ENCODE data around the gene FGFBP2. TPM values are rescaled to one million over a fixed set of nuclear protein-coding genes. Genes with fewer than 3 reads are reported as not detected.

Gene FGFBP2
- polyA plus RNA-seq, 3 donors = 0.61 to 1.1 TPM; not detected in 1

DNA sequence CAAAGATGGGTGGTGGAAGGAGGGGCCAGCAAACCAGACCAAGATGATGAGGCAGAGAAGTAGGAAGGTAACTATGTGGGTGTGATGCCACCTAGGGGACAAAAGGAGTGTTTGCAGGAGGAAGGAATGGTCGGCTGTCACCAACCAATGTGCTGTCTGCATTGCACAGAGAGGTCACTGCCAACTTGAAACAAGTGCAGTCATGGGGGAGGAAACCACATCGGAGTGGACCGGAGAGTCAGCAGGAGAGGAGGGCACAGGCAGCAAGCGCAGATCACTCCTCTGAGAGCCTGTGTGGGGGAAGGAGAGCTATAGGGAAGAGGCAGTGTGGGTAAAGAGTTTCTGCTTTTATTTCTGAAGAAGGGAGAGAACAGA lies 38.5 kb upstream of the FGFBP2 start:
- peak; percentile 73 to 82 (median 75) for DNase-seq
- Histone ChIP-seq H4K20me1 (ENCODE audit: insufficient read depth, low read length) (no peaks in the 10 kb centered on the region), H3K4me1 (ENCODE audit: control insufficient read depth in 1 of 2, insufficient read depth in 2 of 2, low read length in 2 of 2) (peaks cover 0 to 6% of the 10 kb centered on the region in 2 donors), H3K27me3 (ENCODE audit: control insufficient read depth in 2 of 2, insufficient read depth in 2 of 2, low read length in 2 of 2) (no peaks in the 10 kb centered on the region), H3K36me3 (replicated peaks in 1 of 2; ENCODE audit: control insufficient read depth in 1 of 2, insufficient read depth in 2 of 2, low read length in 2 of 2) (no peaks in the 10 kb centered on the region), H3K4me2 (replicated peaks; ENCODE audit: extremely low read depth, low read length, poor library complexity, severe bottlenecking) (peak overlapping the region; percentile 27), H2AFZ (ENCODE audit: insufficient read depth, low read depth, low read length, poor library complexity, severe bottlenecking) (peak overlapping the region; percentile 58), H3K4me3 (replicated peaks in 1 of 3; ENCODE audit: low read depth in 2 of 3, low read length in 3 of 3) (no peak overlapping the region), H3K9ac (ENCODE audit: insufficient read depth, low read length, poor library complexity, severe bottlenecking) (no peak overlapping the region), H3K27ac (ENCODE audit: low read depth in 1 of 2, low read length in 2 of 2) (no peak overlapping the region), H3K9me3 (replicated peaks in 1 of 2; ENCODE audit: control insufficient read depth in 1 of 2, insufficient read depth in 1 of 2, low read length in 2 of 2) (no peaks in the 10 kb centered on the region), H3K79me2 (ENCODE audit: insufficient read depth, low read length) (no peaks in the 10 kb centered on the region)
- 3% methylated on average over 4 of the region's 4 CpGs for WGBS (ENCODE audit: insufficient coverage)
- H3K4me1 Mint-ChIP-seq = no peaks in the 10 kb centered on the region
- H3K36me3 Mint-ChIP-seq = no peaks in the 10 kb centered on the region
- no peak overlapping the region for H3K4me3 Mint-ChIP-seq
- H3K27ac Mint-ChIP-seq = no peak overlapping the region
- TF ChIP-seq, protein P1, sequence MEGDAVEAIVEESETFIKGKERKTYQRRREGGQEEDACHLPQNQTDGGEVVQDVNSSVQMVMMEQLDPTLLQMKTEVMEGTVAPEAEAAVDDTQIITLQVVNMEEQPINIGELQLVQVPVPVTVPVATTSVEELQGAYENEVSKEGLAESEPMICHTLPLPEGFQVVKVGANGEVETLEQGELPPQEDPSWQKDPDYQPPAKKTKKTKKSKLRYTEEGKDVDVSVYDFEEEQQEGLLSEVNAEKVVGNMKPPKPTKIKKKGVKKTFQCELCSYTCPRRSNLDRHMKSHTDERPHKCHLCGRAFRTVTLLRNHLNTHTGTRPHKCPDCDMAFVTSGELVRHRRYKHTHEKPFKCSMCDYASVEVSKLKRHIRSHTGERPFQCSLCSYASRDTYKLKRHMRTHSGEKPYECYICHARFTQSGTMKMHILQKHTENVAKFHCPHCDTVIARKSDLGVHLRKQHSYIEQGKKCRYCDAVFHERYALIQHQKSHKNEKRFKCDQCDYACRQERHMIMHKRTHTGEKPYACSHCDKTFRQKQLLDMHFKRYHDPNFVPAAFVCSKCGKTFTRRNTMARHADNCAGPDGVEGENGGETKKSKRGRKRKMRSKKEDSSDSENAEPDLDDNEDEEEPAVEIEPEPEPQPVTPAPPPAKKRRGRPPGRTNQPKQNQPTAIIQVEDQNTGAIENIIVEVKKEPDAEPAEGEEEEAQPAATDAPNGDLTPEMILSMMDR (IDR thresholded peaks at IDR 0.05) = peak; percentile 85
- H3K27me3 Mint-ChIP-seq (ENCODE audit: low read depth in 3 of 3) = peaks cover 0 to 2% (median 0%) of the 10 kb centered on the region in 3 donors
- H3K9me3 Mint-ChIP-seq = no peaks in the 10 kb centered on the region
- intact Hi-C loops (cut with micrococcal nuclease) = loop anchor here (2.0 to 10.0 kb wide), 4 partner anchors 44 to 197 kb away; no protein-coding TSS in a partner anchor

DNA sequence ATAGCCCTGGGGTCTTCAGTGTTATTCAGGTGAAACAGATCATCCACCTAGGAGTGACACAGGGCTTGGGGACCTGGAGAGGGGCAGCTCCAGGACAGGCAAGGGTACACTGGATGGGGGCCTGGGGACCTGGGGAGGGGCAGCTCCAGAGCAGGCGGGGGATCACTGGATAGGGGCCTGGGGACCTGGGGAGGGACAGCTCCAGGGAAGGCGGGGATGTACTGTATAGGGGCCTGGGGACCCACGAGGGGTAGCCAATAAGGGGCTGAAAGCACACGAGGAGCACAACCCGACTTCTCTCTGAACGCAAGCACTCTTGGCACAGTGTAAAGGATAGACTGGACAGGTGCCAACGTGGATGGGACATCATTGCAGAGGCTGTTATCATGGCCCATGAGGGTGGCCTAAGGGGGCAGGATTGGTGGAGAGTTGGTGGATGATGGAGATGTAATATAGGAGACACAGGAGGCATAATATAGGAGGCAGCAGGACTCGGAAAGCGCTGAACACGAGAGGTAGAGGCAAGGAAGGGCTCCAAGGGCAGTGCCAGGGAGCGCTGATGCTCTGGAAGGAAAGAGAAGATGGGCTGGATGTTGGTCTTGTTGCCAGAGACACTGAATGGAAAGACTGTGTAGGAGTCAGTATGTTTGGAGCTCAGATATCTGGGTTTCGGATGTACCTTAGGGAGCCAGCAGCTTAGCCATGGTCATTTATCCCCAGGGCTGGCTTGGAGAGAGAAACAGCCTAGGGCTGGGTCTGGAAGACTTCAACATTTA lies 37.9 kb upstream of the FGFBP2 start:
- no peaks in the 10 kb centered on the region for H3K9me3 Mint-ChIP-seq
- H3K27ac Mint-ChIP-seq = no peak overlapping the region
- Histone ChIP-seq H3K27me3 (ENCODE audit: control insufficient read depth in 2 of 2, insufficient read depth in 2 of 2, low read length in 2 of 2) (no peaks in the 10 kb centered on the region), H3K27ac (ENCODE audit: low read depth in 1 of 2, low read length in 2 of 2) (no peak overlapping the region), H3K4me1 (ENCODE audit: control insufficient read depth in 1 of 2, insufficient read depth in 2 of 2, low read length in 2 of 2) (peaks cover 0 to 6% of the 10 kb centered on the region in 2 donors), H3K9ac (ENCODE audit: insufficient read depth, low read length, poor library complexity, severe bottlenecking) (no peak overlapping the region), H3K36me3 (replicated peaks in 1 of 2; ENCODE audit: control insufficient read depth in 1 of 2, insufficient read depth in 2 of 2, low read length in 2 of 2) (no peaks in the 10 kb centered on the region), H4K20me1 (ENCODE audit: insufficient read depth, low read length) (no peaks in the 10 kb centered on the region), H3K4me2 (replicated peaks; ENCODE audit: extremely low read depth, low read length, poor library complexity, severe bottlenecking) (no peak overlapping the region), H3K9me3 (replicated peaks in 1 of 2; ENCODE audit: control insufficient read depth in 1 of 2, insufficient read depth in 1 of 2, low read length in 2 of 2) (no peaks in the 10 kb centered on the region), H3K4me3 (replicated peaks in 1 of 3; ENCODE audit: low read depth in 2 of 3, low read length in 3 of 3) (no peak overlapping the region), H2AFZ (ENCODE audit: insufficient read depth, low read depth, low read length, poor library complexity, severe bottlenecking) (peak overlapping the region; percentile 19), H3K79me2 (ENCODE audit: insufficient read depth, low read length) (no peaks in the 10 kb centered on the region)
- no peaks in the 10 kb centered on the region for H3K4me1 Mint-ChIP-seq
- no peak for DNase-seq
- 94% methylated on average over 12 of the region's 12 CpGs for WGBS (ENCODE audit: insufficient coverage)
- H3K27me3 Mint-ChIP-seq (ENCODE audit: low read depth in 3 of 3) = peaks cover 0 to 2% (median 0%) of the 10 kb centered on the region in 3 donors
- no peak overlapping the region for H3K4me3 Mint-ChIP-seq
- TF ChIP-seq, protein P1 (IDR thresholded peaks at IDR 0.05) = no peak
- H3K36me3 Mint-ChIP-seq = no peaks in the 10 kb centered on the region
- intact Hi-C loops (cut with micrococcal nuclease) = loop anchor here (2.0 to 10.0 kb wide), 4 partner anchors 44 to 196 kb away; no protein-coding TSS in a partner anchor

Data from CD14-positive monocyte (primary cell).